ENCODE measurements around the gene PTAR1.
A peak's percentile ranks its signal among the peaks of the same experiment; 100 is the strongest.

The PTAR1 gene

GRCh38 chr9:69672596-69673310 lies 87.1 kb downstream of the PTAR1 start:
- DNase-seq, result peak; percentile 70

- DNase-seq, result peak; percentile 57
Measured at GRCh38 chr9:69671879-69672595, 87.8 kb downstream of the PTAR1 start, which contains the start of gene APBA1. TSS of gene APBA1 (minus strand) at chr9:69672371.

GRCh38 chr9:69671311-69671878 lies 88.4 kb downstream of the PTAR1 start:
- no peak for DNase-seq

DNA sequence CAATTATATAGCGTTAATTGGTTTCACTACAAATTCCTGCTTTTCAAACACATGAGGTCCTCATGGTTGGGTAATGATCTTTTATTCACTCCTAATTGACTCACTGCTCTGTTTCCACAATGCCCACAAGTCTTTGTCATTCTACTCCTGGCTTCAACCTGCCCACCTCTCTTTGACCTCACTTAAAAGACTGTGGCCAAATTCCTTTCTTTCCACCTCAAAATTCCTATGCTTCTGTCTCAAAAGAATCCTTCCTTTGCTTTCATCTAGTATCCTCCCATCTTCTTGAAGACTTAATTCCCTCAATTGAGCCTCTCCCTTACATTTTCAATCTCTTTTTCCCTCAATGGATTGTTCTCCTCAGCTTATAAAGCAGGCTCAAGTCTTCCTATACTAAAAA lies 92.5 kb downstream of the PTAR1 start:
- DNase-seq, result no peak

DNA sequence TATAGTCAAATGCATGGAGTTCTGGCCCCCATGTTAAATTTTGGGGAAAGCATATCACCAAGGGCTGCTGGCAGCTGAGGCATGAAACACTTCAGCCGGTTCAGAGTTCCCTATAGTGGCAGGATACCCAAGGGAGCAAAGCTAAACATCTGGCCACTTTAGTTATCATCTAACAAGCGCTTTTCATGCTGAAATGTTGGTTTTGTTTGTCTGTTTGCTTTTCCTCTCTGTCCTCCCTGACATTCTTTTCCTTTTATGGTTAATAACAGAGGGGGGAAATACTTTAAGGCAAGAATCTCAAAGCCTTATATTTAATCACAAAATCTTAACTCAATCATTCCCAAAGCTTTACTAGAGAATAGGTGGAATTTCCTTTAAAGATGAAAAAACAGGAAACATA lies 99.5 kb downstream of the PTAR1 start:
- DNase-seq, result no peak
